Skin of body (tissue), 2 donors: ENCODE measurements around the gene ZNF511. TPM values are rescaled to one million over a fixed set of nuclear protein-coding genes. Genes with fewer than 3 reads are reported as not detected.

ENCODE experiments used
- DNase-seq: peaks from one replicate; lab custom pipeline; 2025; lab: John Stamatoyannopoulos, UW
- total RNA-seq: library from RNA; depleted of rRNA; stranded (reverse); fragments of >200 nt; gene quantifications from one replicate; pipeline ENCODE4 v1.2.3, GENCODE V29; 2014

Gene ZNF511
- total RNA-seq, 1 donor from 2014 or later, result 12.2 TPM

GRCh38 chr10:133274751-133275683 is 33.7 kb upstream of the ZNF511 start:
- no peak for DNase-seq

GRCh38 chr10:133275684-133276092 is 33.0 kb upstream of the ZNF511 start:
- DNase-seq, result no peak

DNA sequence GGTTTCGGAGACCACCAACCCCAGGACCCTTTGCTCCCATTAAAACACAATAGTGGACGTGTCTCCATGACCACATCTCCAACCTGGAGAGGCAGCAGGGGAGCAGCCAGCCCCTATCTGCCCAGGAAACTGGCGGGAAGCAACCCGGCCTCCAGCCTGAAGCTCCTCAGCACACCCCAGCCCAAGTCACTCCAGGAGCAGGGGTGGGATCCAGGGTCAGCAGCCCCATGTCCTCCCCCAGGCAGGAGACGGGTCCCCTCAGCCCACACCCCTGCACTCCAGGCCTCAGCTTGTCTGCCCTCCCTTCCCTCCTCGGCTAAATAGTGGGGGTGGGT is 32.6 kb upstream of the ZNF511 start:
- no peak for DNase-seq

GRCh38 chr10:133276435-133277201 is 32.1 kb upstream of the ZNF511 start, which contains the start of gene ADAM8:
Gene ADAM8 (minus strand): TSS chr10:133276868. CDS start chr10:133276817, 51 bp downstream.
- DNase-seq, result no peak

GRCh38 chr10:133277277-133277992 is 31.3 kb upstream of the ZNF511 start:
- no peak for DNase-seq

DNA sequence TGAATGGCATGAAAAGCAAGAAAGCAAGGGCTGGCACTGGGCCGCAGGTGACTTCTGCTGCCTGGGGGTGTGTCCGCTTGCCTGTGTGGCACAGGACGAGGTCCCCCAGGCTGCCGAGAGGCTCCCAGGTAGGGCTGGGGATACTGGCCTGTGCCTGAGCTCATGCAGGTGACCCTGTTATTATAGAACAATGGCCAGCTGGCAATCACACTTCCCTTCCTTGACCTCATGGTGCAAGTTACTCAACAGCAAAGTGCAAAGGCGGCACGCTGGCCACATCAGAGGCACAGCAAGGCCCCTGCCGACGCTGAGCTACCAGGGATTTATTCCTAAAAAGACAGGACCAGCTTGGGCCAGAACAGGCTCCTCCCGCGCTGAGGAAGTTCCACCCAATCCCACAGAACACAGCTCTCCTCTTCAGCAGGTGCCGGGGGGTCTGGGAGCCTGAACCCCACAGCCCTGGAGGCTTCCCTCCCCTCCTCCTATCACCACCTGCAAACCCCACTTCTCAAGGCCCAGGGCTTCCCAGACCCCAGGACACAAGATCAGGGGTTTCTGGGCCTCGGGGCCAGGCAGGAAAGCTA is 30.6 kb upstream of the ZNF511 start:
- DNase-seq, result no peak

DNA sequence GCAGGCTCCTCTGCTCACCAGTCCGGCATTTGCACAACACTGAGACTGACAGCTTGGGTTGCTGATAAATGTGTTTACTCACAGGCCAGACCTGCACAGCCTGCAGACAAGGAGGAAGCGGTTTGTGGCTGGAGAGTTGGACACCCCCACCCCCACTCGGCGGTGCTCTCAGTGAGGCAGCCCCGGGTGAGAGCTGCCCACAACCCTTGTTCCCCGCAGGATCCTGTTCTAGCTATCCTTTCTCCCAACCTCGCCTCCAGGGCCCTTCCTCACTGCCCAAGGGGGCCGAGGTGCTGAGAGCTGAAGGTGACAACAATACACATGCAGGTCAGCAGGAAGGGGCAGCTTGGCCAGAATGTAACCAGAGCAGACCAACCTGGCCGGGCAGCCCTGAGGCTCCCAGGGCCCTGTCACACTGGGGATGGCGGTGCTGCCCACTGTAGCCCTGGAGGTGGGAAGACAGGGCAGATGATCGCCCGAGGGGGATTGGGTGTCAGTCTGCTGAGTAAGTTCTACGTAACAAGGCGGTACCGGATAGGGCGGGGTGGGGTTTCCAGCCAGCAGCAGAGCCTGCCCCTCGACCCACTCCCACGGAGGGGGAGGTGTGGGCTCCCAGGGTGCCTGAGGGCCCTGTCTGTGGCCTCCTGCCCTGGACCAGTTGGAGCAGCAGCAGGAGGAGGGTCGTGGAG is 30.0 kb upstream of the ZNF511 start:
- no peak for DNase-seq

DNA sequence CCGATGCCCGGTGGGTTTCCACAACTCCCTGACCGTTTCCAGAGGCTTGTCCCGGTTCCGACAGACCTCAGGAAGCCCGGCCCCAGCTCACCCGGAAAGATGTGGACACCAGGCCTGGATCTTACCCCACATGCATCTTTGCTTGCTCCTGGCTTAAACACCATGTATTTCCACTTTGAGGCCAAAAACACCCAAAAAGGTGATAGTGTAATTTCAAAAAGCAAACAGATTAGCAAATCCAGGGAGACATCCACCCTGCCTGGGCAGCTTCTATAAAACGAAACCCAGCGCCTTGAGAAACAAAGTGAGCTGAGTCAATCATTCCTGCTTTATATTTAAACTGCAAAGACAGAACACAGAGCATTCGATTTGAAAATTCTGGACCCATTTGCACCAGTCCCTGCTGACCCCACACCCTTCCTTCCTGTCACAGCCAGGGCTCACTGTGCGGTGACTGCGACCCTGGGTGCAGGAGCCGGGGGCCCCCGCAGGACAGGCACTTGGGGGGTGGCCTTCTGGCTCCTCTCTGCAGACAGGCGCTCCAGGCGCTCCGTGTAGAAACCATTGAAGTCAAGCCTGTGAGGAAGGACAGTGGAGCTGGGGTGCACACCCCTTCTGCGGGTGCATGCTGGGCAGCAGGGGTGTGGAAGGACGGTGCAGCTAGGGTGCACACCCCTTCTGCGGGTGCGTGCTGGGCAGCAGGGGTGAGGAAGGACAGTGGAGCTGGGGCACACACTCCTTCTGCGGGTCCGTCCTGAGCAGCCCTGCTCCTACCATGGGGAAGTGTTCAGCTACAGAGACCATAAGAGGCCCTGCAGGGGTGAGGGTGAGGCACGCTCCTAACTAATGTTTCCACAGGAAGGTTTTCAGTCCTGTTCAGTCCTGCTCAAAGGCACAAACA is 29.1 kb upstream of the ZNF511 start:
- DNase-seq, result no peak

- no peak for DNase-seq
Measured at GRCh38 chr10:133280391-133281059, 28.2 kb upstream of the ZNF511 start.

GRCh38 chr10:133281084-133281483 is 27.6 kb upstream of the ZNF511 start:
- DNase-seq, result no peak

DNA sequence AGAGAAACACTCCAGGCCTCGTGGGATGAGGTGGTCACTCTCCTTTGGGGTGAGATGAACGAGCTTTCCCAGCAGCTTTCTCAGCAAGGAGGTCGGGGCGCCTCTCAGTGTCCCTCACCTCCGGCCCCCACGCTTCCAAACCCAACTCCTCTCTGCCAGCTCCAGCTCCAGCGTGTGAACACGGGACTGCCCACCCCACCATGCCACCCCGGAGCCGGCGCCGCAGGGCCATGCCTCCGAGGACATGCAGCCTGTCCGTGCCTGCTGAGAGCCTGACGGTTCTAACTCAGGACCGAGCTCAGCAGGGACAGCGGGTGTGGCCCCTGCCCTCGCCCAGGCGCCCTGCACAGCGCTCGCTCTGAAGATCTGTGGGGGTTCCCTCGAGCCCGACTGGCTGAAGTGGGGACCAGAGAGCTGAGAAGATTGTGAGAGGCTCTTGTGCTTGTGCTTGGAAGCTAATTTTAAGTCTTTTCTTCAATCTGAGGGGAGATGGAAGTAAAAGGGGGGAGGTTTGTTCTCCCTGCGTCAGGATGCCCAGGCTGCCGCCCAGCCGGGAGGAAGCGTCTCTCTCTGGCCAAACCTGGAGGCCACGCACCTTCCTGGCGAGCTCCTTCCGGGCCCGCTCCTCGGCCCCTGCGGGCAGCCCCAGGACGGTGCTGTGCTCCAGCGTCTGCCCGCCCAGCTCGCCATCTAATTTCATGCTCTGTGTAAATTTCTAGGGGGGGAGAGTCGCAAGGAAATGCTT is 26.9 kb upstream of the ZNF511 start:
- no peak for DNase-seq

- no peak for DNase-seq
Measured at GRCh38 chr10:133282846-133283390, 25.8 kb upstream of the ZNF511 start.

- no peak for DNase-seq
Measured at GRCh38 chr10:133283931-133284330, 24.8 kb upstream of the ZNF511 start.

DNA sequence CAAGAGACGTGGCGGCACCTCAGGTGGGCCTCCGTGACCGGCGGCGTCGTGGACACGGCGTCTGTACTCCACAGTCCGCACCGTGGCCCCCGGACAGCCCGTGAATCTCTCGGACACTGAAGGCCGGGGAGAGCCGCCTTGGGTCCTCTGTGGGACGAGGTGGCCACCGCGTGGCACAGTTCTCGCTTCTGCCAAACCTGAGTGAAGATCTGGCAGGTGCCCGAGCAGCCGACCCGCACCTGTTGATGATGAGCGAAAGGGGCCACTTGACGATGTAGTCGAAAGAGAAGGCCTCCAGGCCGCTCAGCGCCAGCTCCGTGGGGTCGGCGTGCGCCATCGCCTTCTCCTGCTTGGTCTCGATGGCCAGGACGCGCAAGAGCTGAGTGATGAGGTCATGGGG is 23.5 kb upstream of the ZNF511 start:
- DNase-seq, result no peak

DNA sequence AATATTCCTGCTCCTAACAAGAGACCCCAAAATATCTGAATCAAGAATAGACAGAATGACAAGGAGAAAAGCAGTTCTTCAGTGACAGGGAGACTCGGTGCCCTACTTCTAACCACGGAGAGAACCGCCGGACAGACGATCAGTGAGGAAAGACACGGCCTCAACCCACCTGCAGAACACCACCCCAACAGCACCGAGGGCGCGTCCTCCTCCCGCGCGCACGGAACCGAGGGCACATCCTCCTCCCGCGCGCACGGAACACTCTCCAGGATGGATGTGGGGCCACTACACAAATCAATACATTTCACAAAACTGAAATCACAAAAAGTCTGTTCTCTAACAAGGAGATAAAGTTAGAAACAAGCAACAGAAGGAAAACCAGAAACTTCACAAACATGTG is 22.3 kb upstream of the ZNF511 start:
- DNase-seq, result no peak

- DNase-seq, result no peak
Measured at GRCh38 chr10:133287832-133288500, 20.7 kb upstream of the ZNF511 start.

DNA sequence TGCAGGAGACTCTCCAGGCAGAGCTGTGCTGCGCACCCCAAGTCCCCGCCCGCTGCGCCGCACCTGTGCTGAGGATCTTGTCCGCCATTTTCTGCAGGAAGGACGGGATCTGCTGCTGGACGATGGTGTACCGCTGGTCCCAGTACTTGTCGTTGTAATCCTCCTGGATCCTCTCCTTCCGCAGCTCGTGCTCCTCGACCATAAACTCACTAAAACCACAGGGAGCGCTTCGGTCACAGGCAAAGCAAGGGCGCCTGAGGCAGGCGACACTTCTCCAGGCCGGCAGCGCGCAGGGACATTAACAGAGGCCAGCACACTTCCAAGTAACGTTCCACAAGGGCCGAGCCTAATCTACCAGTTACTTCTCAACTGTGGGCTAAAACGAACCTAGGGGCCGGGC is 19.0 kb upstream of the ZNF511 start:
- no peak for DNase-seq
